HG03045 (cell line): ENCODE measurements around the gene MRPS12.
"Not testable (repeated sequence)": the region's sequence is repeated elsewhere in the genome, so short reads cannot be mapped to it uniquely, and the experiment has no call there.

Experiments
- ATAC-seq: cut with Tn5 transposase; IDR thresholded peaks from one replicate; pipeline ENCODE4 v1.9.1; 2021; ENCODE audit warnings: mild to moderate bottlenecking, moderate library complexity; ENCODE audit not compliant: unreplicated experiment

MRPS12 gene

DNA sequence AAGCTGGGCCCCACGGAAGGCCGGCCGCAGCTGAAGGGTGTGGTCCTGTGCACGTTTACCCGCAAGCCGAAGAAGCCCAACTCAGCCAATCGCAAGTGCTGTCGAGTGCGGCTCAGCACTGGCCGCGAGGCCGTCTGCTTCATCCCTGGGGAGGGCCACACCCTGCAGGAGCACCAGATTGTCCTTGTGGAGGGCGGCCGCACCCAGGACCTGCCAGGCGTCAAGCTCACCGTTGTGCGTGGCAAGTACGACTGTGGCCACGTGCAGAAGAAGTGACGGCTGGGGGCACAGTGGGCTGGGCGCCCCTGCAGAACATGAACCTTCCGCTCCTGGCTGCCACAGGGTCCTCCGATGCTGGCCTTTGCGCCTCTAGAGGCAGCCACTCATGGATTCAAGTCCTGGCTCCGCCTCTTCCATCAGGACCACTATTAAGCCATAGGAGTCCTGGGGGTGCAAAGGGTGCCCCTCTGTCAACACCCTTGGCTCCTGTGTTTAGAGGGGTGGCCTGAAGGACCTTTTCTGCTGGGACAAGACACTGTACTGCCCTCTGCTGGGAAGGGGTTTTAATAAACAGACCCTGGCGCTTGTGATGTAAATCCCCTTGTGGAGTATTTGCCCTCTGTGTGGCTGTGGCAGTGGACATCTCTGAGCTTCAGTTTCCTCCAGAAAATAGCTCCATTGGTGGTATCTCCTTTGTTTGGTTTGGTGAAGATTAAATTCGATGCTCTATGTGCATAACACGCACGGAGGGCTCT, 1.9 kb downstream of the MRPS12 start:
- no peak for ATAC-seq

DNA sequence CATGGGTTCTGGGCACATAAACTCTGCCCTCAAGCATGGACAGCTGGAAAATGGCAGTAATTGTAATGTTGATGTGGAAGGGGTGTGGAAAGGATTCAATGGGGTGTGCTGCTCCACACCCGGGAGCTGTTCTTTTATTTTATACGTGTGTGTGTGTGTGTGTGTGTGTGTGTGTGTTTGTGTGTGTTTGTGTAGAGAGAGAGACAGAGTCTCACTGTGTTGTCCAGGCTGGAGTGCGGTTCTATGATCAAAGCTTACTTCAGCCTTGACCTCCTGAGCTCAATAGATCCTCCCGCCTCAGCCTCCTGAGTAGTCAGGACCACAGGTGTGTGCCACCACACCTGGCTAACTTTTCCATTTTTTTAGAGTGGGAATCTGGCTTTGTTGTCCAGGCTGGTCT, 2.8 kb downstream of the MRPS12 start:
- ATAC-seq = no peak

DNA sequence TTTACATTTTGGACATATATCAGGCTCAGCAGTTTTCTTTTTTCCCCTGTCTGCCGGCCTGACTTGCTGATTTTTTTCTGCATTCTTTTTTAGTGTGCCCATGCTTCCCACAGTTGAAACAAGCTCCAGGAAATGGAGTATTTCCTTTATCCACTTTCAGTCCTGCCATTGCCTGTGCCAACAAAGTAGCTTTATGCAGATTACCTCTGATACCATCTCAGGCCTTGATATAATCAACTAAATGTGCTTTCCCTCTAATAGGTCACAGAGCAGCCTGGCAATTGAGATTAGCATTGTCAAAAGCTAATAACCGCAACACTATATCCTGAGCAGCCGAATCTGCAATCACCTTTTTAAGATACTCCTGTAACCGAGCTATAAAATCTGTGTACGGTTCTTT, 9.2 kb downstream of the MRPS12 start:
- no peak for ATAC-seq

DNA sequence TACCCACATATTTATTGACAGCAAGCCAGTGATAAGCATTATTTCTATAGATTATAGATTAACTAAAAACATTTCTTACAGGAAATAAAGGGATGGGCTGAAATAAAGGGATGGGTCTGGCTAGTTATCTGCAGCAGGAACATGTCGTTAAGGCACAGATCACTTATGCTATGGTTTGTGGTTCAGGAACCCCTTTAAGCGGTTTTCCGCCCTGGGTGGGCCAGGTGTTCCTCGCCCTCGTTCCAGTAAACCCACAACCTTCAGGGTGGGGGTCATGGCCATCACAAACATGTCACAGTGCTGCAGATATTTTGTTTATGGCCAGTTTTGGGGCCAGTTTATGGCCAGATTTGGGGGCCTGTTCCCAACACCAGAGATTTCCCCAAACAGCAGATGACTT, 10.7 kb downstream of the MRPS12 start:
- ATAC-seq = not testable (repeated sequence)

DNA sequence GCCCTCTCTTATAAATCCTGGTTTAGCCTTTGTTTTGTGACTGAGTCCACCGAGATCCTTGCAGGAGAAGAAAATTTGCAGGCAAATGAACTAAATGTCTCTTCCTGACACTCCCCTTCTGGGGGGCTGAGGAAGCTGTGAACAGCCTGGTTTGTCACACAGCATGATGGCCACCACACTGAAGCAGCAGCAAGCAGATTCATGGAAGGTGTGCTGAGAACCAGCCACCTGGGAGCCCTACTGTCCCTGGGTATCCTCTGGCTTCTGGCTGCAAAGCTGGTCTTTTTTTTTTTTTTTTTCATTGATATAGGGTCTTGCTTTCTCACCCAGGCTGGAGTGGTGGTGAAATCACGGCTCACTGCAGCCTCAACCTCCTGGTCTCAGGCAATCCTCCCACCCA, 11.2 kb downstream of the MRPS12 start:
- ATAC-seq = no peak

DNA sequence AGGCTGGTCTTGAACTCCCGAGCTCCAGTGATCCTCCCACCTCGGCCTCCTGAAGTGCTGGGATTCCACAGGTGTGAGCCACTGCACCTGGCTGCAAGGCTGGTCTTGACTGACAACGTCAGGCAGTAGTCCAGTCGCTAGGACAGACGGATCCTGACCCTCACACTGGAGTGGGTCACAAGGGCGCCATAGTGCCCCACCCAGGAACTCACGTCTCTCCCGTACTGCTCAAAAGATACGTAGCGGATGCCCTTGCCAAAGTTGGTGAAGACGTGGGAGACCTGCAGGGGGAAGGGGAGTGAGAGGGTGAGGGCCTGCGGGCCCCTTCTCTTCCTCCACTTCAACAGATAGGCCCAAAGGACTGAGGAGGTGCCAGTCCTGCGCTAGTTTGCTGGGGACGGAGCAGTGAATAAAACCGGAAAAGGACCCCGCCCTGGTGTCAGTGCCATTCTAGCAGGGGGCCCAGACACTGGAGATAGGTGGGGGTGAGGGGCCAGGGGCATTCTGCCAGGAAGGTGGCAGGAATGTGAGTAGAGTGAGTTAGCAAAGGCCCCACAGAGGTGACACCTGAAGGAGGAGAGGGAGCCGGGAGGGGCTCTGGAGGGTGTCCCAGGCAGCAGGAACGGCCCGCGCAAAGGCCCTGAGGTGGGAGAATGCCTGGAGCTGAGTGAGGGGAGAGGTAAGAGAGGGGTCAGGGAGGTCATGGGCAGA, 11.9 kb downstream of the MRPS12 start:
- no peak for ATAC-seq

DNA sequence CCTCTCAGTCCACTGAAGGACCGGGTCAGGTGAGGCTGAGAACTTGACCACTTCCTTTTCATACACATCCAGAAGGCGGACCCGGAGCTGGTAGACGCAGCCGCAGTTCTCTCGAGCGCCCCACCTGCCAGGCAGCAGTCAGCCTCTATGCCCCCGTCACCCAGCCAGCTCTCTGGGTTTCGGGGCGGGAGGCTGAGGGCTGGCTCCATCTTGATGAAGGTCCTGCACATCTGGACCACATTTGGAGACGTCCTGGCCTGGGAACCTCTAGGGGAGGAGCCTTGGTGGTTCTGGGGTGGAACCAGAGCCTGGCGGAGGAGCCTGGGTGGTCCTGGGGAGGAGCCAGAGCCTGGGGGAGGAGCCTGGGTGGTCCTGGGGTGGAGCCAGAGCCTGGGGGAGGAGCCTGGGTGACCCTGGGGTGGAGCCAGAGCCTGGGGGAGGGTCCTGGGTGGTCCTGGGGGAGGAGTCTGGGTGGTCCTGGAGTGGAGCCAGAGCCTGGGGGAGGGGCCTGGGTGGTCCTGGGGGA, 14.3 kb downstream of the MRPS12 start:
- no peak for ATAC-seq

DNA sequence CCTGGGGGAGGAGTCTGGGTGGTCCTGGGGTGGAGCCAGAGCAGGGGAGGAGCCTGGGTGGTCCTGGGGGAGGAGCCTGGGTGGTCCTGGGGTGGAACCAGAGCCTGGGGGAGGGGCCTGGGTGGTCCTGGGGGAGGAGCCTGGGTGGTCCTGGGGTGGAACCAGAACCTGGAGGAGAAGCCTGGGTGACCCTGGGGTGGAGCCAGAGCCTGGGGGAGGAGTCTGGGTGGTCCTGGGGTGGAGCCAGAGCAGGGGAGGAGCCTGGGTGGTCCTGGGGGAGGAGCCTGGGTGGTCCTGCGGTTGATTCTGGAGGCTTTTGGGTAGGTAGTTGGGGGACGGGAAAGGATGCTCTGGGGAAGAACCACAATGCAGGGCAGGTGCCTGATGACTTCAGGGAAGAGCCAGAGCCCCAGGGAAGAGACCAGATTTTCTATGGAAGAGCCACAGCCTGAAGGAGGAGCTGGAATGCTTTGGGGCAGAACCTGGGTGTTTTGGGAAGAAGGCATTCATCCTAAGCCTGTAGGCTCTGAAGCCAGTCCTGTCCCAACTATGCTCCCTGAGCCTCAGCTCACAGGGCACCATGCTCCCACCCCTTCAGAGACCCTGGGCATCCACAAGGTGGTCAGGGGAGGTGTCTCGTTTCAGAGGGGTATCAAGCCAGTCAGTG, 15.0 kb downstream of the MRPS12 start:
- ATAC-seq = no peak

DNA sequence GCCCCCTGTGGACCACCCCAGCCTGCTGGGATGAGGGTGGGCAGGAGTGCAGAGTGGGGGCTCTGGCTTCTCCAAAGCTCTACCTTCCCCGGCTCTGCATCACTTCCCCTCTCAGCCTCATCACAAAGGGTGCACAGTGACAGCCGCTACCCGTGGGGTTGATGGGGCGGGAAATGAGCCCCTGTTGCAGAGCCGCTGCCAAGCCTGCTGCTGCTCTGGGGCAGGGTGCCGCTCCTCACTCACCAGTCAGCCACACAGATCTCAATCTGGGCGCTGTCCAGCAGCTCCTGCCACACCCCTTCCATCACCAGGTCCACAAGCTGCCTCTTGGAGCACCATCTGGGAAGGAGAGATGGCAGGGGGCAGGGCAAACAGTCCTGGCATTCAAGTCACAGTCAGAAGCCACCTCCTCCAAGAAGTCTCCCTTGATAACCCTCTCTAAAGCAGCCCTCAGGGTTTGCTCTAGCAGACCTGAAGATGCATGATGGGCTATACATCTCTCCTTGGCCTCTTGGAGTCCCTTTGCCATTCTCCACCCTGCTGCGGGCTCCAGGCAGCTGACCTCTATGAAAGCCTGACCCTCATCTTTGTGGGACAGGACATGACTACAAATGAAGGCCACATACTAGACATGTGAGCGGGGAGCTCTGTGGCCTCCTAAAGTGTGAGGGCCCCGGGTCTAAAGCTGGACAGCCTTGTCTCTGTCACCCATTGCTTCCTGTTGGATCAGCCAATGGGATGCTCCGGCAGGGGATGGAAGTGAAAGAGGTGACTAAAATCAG, 15.7 kb downstream of the MRPS12 start:
- no peak for ATAC-seq

DNA sequence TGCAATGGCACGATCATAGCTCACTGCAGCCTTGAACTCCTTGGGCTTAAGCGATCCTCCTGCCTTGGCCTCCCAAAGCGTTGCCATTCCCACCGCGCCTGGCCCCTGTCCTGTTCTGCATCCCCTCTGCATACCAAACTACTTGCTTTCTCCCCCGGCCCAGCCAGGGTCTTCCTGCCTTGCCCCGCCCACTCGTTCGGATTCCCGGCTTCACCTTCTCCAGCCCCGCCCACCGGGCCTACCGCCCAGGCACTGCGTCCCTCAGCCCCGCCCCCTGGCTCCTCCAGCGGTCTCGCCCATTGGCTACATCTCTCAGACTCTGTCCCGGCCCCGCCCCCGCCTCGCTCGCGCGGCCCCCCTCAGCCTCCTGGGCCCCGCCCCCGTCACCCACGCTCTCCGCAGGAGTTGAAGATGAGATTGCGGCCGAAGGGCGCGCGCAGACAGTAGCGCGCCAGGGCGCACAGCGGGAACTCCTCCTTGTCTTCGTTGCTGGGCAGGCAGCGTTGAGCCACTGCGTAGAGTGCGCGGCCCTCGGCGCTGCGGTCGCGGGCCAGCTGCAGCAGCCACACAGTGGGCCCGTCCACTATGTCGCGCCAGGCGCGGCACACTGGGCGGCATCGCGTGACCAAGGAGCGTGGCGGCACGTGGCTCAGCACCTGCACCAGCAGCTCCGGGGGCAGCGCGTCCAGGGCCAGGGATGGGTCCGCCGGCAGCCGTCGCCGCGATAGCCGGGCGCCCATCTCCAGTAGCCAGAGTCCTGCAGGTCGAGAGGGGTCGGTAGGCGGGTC, 19.0 kb downstream of the MRPS12 start:
- ATAC-seq = no peak

DNA sequence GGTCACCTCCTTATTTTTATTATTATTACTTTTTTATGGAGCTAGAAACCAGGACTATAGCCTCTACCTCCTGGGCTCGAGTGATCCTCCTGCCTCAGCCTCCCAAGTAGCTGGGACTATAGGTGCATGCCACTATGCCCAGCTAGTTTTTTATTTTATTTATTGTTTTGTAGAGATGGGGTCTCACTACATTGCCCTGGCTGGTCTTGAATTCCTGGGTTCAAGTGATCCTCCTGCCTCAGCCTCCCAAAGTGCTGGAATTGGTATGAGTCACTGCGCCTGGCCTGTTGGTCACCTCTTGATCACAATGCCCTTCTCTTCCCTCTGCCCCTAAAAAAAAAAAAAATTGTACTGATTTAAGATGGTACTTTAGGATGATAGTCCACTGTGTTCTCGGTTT, 20.4 kb downstream of the MRPS12 start:
- ATAC-seq = no peak

DNA sequence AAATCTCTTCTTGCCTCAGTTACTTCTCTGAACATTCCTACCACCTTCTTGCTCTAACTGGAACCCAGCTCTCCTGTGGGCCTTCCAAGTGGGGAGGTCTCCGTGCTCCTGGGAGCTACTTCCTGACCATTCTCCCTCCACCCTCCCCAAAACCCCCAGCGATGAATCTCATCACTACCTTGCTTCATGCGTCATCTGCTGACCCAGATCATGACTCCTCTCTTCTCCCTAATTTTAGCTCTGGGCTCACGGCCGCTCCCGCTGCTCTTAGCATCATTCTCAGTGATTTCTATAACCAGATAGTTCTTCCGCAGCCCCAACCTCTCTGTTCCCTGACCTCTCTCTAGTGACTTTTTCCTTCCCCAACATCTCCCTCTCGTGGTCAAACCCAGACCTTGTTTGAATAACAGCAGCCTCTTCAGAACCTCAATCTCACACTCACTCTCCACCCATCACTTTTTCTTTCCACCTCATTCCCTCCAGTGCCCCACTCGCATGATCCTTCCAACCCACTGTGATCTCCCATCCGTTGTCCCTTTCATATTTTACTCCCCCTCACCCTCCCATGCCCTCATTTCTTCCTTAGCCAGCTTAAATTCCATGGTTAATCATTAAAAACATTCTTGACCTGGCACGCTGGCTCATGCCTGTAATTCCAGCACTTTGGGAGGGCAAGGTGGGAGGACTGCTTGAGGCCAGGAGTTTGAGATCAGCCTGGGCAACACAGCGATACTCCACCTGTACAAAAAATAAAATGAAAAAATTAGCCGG, 21.8 kb downstream of the MRPS12 start:
- no peak for ATAC-seq

DNA sequence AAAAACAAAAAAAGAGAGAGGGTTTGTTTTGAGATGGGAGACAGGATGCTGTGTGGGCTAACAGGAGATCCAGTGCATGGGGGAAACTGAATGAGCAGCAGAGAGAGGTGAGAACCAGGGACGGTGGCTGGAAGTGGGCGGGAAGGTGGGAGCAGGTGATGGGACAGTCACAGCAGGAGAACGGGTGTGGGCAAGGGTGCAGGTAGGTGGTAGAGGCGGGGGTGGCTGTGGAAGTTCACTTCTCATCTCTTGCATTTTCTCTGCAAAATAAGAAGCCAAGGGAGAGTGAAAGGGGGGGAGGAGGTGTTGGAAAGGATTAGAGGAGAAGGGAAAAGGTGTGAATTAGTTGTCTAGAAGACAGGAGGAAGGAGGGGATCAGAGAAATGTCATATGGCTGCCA, 22.9 kb downstream of the MRPS12 start:
- ATAC-seq = no peak

DNA sequence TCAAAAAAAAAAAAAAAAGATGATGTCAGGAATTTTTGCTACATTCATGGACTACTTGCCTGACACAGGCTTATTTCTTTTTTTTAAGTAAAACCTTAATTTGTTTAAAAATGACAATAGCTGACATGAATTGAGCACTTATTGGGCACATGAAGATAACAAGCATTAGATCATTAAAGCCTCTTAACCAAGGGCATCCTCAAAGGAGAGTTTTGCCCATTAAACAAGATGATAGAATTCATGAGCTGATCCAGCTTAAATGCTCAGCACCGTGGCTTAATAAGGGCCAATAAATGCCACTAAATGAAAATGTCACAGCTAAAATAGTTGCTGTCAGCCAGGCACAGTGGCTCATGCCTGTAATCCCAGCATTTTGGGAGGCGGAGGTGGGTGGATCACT, 25.5 kb downstream of the MRPS12 start:
- no peak for ATAC-seq

DNA sequence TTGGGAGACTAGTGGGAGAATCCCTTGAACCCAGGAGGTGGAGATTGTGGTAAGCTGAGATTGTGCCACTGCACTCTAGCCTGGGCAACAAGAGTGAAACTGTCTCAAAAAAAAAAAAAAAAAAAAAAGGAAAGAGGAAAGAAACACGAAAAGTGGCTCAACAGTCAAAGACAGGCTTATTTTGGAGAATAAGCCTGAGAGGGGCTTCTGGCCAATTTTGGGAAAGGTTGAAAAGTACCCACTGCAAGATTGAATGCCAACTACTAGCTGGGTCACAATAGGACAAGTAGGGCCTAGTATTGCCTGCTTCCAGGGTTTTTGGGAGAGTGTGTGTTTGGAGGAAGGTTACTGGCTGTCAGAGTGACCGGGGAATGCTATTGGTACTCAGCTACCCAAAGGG, 27.6 kb downstream of the MRPS12 start:
- no peak for ATAC-seq

DNA sequence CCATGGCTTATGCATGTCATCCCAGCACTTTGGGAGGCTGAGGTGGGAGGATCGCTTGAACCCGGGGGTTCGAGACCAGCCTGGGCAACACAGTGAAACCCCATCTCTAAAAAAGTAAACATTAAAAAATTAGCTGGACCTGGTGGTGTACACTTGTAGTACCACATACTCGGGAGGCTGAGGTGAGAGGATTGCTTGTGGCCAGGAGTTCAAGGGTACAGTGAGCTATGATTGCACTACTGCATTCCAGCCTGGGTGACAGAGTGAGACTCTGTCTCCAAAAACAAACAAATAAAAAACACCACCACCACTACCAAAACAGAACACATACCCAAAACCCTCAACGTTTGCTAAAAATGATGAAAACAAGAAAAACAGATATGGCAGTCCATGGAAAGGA, 28.9 kb downstream of the MRPS12 start:
- no peak for ATAC-seq

DNA sequence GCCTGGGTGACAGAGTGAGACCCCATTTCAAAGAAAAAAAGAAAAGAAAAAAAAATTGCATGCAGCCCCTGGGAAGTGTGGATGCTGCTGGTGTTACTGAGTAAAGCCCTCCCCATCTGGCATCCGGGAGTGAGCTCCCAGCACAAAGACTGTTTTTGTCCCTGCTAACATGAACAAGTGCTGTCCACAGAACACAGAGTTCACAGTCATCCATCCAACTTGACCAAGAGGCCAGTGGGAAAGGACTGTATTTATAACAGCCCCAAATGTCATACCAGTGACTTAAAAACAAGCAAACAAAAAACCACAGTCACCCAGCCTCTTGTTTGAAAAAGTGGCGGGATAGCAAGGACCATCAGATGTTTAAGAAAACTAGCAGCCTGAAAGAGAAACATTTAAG, 34.0 kb downstream of the MRPS12 start:
- ATAC-seq = no peak

DNA sequence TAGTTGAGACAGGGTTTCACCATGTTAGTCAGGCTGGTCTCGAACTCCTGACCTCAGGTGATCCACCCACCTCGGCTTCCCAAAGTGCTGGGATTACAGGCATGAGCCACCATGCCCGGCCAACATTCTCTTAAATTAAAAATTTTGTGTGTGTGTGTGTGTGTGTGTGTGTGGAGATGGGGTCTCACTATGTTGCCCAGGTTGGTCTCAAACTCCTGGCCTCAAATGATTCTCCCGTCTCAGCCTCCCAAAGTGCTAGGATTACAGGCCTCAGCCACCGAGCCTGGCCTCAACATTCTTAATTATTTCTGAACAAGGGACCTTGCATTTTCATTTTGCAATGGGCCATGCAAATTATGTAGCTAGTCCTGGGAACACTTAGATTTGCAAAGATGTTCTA, 35.4 kb downstream of the MRPS12 start:
- not testable (repeated sequence) for ATAC-seq

DNA sequence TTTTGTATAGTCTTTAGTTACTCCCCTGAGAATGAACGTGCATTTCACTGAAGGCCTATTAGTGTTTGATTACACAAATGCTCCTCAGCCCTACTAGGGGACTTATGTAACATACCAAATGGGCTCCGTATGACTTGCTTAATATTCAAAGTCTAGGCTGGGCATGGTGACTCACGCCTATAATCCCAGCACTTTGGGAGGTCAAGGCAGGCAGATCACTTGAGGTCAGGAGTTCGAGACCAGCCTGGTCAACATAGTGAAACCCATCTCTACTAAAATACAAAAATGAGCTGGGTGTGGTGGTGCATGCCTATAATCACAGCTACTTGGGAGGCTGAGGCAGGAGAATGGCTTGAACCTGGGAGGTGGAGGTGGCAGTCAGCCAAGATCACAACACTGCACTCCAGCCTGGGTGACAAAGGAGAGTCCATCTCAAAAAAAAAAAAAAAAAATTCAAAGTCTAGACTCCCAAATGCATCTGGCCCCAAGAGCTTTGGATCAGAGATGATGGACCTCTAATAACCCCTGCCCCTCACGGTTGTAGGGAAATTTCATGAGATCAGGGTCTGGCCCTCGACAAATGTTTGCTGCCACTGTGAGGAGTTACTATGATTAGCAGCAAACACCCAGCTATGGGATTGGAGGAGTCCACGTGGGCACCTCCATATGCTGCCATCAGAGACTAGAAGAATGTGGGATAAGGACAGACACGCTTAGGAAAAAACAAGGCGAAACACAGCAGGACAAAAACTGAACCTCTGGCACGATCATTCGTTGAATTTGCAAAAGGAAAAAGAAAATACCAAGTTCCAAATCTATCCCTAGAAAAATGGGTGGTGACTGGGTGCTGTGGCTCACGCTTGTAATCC, 40.2 kb downstream of the MRPS12 start:
- ATAC-seq = no peak
